ENCODE measurements around the gene TMEM88.
A peak's percentile ranks its signal among the peaks of the same experiment; 100 is the strongest.

TMEM88 gene

DNA sequence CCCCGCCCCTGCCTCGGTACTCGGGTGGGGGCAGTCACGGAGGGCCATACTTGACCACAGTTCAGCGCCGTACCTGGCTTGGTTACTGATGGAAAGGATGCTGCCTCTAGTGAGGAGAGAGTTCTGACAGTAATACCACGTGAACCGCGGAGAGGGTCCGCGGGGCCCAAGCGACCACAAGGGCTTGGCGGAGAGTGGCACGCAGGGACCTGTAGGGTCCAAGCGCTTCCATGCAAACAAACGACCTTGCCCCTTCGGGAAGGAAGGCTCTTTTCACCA is 11.7 kb upstream of the TMEM88 start:
- Mint-ChIP-seq H3K4me3 (peak overlapping the region; percentile 93 to 100), H3K9me3 (no peaks in the 10 kb centered on the region), H3K27me3 (no peaks in the 10 kb centered on the region), H3K27ac (peak overlapping the region; percentile 100), H3K36me3 (ENCODE audit: insufficient read depth) (peaks cover 90% of the 10 kb centered on the region), H3K4me1 (ENCODE audit: low read depth in 2 of 2) (peaks cover 56 to 59% of the 10 kb centered on the region in 2 donors)
- ATAC-seq (replicated peaks) (no peak), DNase-seq (no peak)

DNA sequence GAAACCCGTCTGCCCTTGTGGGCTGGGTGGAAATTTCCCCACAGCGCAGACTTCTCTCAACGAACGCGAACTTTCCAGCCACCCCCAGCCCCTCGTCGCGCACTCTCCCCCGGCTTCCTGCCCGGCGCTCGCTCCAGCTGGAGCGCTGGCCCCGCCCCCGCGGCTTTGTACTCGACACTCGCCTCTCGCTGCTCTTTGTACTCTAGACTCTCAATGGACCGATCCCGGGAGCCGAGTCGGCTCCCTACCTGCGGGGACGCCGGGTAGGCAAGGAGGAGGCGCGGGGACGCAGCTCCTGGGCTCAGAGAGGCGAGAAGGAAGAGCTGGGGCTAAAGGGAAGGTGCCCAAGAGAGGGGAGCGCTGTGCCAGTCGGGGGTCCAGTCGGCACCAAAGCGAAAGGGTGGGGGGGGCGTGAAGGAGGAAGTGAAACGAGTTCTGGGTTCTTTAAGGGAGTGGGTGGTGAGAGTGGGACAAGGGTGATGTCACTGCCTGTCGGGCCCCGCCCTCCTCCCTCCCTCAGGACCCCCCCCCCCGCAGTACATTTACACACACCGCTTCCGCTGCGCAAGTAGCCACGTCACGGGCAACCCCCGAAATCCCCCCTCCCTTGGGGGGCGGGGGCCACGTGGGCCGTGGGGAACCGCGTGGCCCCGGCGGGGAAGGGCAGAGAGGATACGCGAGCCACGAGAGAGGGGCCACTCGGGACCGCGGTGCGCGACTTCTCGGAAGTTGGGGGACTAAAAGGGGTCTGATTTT is 11.2 kb upstream of the TMEM88 start:
- Mint-ChIP-seq H3K4me3 (peak overlapping the region; percentile 93 to 100), H3K36me3 (ENCODE audit: insufficient read depth) (peaks cover 91% of the 10 kb centered on the region), H3K27ac (peak overlapping the region; percentile 100), H3K27me3 (no peaks in the 10 kb centered on the region), H3K9me3 (no peaks in the 10 kb centered on the region), H3K4me1 (ENCODE audit: low read depth in 2 of 2) (peaks cover 52 to 54% of the 10 kb centered on the region in 2 donors)
- DNase-seq (peak; percentile 92 to 93 (median 92)), ATAC-seq (replicated peaks) (peak; percentile 28)

DNA sequence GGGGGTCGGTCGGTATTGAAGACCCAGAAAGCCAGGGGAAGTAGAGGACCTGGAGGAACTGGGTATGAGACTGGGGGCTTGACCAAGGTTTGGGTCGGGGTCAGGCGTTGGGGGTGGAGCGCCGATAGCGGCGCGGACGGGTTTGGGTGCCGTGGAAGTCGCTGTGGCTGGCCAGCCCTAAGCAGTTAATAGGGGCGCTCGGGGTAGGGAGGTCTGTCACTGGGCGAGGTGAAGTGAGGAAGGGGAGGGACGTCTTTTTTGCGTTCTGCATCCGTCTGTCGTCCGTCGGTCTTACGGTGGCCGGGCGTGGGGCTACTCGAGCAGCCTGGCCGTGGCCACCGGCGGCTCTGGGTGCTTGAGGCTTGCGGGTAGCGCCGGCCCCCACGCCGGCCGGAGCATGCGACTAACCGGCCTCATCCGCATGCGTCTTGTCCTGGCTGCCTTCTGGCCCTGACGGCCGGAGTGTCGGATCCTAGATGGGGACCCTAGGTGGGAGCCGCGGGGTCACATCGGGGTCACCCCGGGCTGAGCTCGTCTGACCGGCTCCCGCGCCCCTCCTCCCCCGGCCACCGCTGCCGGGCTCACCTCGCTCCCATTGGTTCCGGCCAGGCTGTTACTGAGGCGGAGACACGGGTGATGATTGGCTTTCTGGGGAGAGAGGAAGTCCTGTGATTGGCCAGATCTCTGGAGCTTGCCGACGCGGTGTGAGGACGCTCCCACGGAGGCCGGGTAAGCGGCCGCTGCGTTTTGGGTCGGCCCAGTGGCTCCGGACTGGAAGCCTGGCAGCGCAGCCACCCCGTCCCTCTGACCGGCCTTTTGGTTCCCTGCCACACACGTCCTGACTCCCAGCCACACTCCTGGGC is 10.3 kb upstream of the TMEM88 start:
- Mint-ChIP-seq H3K4me3 (peak overlapping the region; percentile 93 to 100), H3K4me1 (ENCODE audit: low read depth in 2 of 2) (peaks cover 46 to 48% of the 10 kb centered on the region in 2 donors), H3K36me3 (ENCODE audit: insufficient read depth) (peaks cover 96% of the 10 kb centered on the region), H3K27ac (peak overlapping the region; percentile 100), H3K9me3 (no peaks in the 10 kb centered on the region), H3K27me3 (no peaks in the 10 kb centered on the region)
- ATAC-seq (replicated peaks) (peak; percentile 20), DNase-seq (peak; percentile 75 to 81 (median 78))

DNA sequence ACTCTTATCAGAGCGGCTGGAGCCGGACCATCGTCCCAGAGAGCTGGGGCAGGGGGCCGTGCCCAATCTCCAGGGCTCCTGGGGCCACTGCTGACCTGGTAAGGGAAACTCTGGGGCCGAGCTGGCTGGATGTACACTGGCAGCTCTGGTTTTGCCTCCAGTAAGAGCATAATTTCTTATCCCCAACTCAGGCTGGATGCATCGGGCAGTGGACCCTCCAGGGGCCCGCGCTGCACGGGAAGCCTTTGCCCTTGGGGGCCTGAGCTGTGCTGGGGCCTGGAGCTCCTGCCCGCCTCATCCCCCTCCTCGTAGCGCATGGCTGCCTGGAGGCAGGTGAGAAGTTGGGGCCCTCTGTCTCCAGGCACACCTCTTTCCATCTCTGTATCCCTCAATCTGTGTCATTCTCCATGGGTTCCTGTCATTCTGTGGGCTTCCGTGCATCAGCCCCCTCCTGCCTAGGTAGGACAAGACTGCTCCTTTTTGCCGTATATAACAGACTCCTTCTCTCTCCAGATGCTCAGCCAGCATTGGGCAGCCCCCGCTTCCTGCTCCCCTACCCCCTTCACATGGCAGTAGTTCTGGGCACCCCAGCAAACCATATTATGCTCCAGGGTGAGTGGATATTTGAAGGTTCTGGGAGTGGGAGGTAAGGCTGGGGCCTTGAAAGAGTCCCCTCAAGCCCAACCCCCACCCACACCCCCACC is 9.4 kb upstream of the TMEM88 start:
- peak overlapping the region; percentile 100 for H3K27ac Mint-ChIP-seq
- H3K36me3 Mint-ChIP-seq (ENCODE audit: insufficient read depth) = peaks cover 97% of the 10 kb centered on the region
- no peaks in the 10 kb centered on the region for H3K9me3 Mint-ChIP-seq
- H3K27me3 Mint-ChIP-seq = no peaks in the 10 kb centered on the region
- ATAC-seq (replicated peaks) = no peak
- H3K4me3 Mint-ChIP-seq = peak overlapping the region; percentile 93 to 100
- peaks cover 39 to 43% of the 10 kb centered on the region in 2 donors for H3K4me1 Mint-ChIP-seq (ENCODE audit: low read depth in 2 of 2)
- no peak for DNase-seq

DNA sequence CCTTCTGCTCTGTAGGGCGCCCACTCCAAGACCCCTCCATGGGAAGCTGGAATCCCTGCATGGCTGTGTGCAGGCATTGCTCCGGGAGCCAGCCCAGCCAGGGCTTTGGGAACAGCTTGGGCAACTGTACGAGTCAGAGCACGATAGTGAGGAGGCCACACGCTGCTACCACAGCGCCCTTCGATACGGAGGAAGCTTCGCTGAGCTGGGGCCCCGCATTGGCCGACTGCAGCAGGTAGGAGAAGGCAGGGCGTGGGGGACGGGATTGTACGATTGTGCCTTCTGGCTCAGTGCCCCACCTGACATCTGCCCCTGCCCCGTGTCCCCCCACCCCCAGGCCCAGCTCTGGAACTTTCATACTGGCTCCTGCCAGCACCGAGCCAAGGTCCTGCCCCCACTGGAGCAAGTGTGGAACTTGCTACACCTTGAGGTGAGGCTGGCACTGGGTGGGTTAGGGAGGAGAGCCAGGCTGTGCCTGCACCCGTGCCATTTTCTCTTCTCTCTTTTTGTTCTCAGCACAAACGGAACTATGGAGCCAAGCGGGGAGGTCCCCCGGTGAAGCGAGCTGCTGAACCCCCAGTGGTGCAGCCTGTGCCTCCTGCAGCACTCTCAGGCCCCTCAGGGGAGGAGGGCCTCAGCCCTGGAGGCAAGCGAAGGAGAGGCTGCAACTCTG is 8.7 kb upstream of the TMEM88 start:
- no peak for DNase-seq
- no peaks in the 10 kb centered on the region for H3K27me3 Mint-ChIP-seq

DNA sequence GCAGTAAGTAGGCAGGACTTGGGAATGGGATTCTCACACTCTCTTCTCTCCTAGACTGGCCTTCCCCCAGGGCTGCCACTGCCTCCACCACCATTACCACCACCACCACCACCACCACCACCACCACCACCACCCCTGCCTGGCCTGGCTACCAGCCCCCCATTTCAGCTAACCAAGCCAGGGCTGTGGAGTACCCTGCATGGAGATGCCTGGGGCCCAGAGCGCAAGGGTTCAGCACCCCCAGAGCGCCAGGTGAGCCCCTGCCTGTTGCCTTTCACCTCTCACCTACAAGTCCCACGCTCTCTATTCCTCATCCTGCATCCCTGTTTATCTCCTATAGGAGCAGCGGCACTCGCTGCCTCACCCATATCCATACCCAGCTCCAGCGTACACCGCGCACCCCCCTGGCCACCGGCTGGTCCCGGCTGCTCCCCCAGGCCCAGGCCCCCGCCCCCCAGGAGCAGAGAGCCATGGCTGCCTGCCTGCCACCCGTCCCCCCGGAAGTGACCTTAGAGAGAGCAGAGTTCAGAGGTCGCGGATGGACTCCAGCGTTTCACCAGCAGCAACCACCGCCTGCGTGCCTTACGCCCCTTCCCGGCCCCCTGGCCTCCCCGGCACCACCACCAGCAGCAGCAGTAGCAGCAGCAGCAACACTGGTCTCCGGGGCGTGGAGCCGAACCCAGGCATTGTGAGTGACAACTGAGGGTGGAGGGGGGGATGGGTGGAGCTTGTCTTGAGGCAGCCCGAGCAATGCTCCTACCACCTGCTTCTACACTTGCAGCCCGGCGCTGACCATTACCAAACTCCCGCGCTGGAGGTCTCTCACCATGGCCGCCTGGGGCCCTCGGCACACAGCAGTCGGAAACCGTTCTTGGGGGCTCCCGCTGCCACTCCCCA is 7.9 kb upstream of the TMEM88 start:
- Mint-ChIP-seq H3K27me3 (no peaks in the 10 kb centered on the region), H3K4me1 (ENCODE audit: low read depth in 2 of 2) (peaks cover 29 to 43% of the 10 kb centered on the region in 2 donors), H3K36me3 (ENCODE audit: insufficient read depth) (peaks cover 97% of the 10 kb centered on the region), H3K4me3 (peak overlapping the region; percentile 8 to 93), H3K9me3 (no peaks in the 10 kb centered on the region), H3K27ac (peak overlapping the region; percentile 73 to 95)
- no peak for DNase-seq
- no peak for ATAC-seq (replicated peaks)

More for the DNA sequence above, 8.7 kb upstream of the TMEM88 start:
- H3K27ac Mint-ChIP-seq = peak overlapping the region; percentile 73 to 100
- H3K4me1 Mint-ChIP-seq (ENCODE audit: low read depth in 2 of 2) = peaks cover 36 to 41% of the 10 kb centered on the region in 2 donors
- H3K9me3 Mint-ChIP-seq = no peaks in the 10 kb centered on the region
- ATAC-seq (replicated peaks) = no peak
- peak overlapping the region in 1 of 2 donors; percentile 93 for H3K4me3 Mint-ChIP-seq
- H3K36me3 Mint-ChIP-seq (ENCODE audit: insufficient read depth) = peaks cover 97% of the 10 kb centered on the region

DNA sequence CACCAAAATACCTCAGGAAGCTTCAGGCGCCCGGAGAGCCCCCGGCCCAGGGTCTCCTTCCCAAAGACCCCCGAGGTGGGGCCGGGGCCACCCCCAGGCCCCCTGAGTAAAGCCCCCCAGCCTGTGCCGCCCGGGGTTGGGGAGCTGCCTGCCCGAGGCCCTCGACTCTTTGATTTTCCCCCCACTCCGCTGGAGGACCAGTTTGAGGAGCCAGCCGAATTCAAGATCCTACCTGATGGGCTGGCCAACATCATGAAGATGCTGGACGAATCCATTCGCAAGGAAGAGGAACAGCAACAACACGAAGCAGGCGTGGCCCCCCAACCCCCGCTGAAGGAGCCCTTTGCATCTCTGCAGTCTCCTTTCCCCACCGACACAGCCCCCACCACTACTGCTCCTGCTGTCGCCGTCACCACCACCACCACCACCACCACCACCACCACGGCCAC is 6.7 kb upstream of the TMEM88 start:
- peak overlapping the region in 1 of 2 donors; percentile 21 for H3K4me3 Mint-ChIP-seq

DNA sequence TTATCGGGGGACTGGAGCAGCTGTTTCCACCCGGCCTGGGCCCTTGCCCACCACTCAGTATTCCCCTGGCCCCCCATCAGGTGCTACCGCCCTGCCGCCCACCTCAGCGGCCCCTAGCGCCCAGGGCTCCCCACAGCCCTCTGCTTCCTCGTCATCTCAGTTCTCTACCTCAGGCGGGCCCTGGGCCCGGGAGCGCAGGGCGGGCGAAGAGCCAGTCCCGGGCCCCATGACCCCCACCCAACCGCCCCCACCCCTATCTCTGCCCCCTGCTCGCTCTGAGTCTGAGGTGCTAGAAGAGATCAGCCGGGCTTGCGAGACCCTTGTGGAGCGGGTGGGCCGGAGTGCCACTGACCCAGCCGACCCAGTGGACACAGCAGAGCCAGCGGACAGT is 6.1 kb upstream of the TMEM88 start:
- ATAC-seq (replicated peaks) (no peak), DNase-seq (no peak)
- no peaks in the 10 kb centered on the region for H3K27me3 Mint-ChIP-seq
- peaks cover 15 to 28% of the 10 kb centered on the region in 2 donors for H3K4me1 Mint-ChIP-seq (ENCODE audit: low read depth in 2 of 2)
- peaks cover 92% of the 10 kb centered on the region for H3K36me3 Mint-ChIP-seq (ENCODE audit: insufficient read depth)
- H3K4me3 Mint-ChIP-seq = no peak overlapping the region
- no peaks in the 10 kb centered on the region for H3K9me3 Mint-ChIP-seq
- H3K27ac Mint-ChIP-seq = peak overlapping the region in 1 of 2 donors; percentile 95

More for the DNA sequence above, 6.7 kb upstream of the TMEM88 start:
- H3K27me3 Mint-ChIP-seq = no peaks in the 10 kb centered on the region
- H3K9me3 Mint-ChIP-seq = no peaks in the 10 kb centered on the region
- ATAC-seq (replicated peaks) = no peak
- peaks cover 97% of the 10 kb centered on the region for H3K36me3 Mint-ChIP-seq (ENCODE audit: insufficient read depth)
- H3K27ac Mint-ChIP-seq = peak overlapping the region in 1 of 2 donors; percentile 95
- no peak for DNase-seq
- peaks cover 19 to 34% of the 10 kb centered on the region in 2 donors for H3K4me1 Mint-ChIP-seq (ENCODE audit: low read depth in 2 of 2)

DNA sequence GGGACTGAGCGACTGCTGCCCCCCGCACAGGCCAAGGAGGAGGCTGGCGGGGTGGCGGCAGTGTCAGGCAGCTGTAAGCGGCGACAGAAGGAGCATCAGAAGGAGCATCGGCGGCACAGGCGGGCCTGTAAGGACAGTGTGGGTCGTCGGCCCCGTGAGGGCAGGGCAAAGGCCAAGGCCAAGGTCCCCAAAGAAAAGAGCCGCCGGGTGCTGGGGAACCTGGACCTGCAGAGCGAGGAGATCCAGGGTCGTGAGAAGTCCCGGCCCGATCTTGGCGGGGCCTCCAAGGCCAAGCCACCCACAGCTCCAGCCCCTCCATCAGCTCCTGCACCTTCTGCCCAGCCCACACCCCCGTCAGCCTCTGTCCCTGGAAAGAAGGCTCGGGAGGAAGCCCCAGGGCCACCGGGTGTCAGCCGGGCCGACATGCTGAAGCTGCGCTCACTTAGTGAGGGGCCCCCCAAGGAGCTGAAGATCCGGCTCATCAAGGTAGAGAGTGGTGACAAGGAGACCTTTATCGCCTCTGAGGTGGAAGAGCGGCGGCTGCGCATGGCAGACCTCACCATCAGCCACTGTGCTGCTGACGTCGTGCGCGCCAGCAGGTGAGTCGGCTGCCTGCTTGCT is 5.6 kb upstream of the TMEM88 start:
- H3K9me3 Mint-ChIP-seq = no peaks in the 10 kb centered on the region
- H3K4me1 Mint-ChIP-seq (ENCODE audit: low read depth in 2 of 2) = peaks cover 10 to 23% of the 10 kb centered on the region in 2 donors
- ATAC-seq (replicated peaks) (no peak), DNase-seq (no peak)
- no peaks in the 10 kb centered on the region for H3K27me3 Mint-ChIP-seq
- peaks cover 87% of the 10 kb centered on the region for H3K36me3 Mint-ChIP-seq (ENCODE audit: insufficient read depth)
- peak overlapping the region in 1 of 2 donors; percentile 14 for H3K4me3 Mint-ChIP-seq
- peak overlapping the region in 1 of 2 donors; percentile 95 for H3K27ac Mint-ChIP-seq

DNA sequence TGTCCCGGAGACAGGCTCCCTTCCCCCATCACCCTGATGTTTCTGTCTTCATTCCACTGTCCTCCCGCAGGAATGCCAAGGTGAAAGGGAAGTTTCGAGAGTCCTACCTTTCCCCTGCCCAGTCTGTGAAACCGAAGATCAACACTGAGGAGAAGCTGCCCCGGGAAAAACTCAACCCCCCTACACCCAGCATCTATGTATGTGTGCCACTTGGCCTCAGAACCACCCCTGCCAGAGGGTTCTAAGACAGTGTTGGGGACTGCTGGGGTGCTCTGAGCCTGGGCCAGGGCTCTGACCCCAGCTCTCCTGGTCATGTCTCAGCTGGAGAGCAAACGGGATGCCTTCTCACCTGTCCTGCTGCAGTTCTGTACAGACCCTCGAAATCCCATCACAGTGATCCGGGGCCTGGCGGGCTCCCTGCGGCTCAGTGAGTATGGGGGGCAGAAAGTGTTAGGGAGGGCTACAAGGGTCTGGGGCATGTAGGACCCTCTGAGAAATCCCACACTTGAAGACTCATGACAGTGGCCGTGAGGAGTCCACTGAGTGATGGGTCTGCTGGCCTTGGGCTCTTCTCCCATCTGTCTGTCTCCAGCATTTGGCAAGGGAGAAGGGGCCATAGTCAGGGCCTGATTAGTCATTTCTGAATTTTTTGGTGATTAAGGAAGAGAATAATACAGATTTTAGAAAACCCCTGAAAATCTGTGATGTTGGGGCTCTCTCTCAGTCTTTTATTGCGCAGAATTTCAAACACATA is 4.9 kb upstream of the TMEM88 start:
- no peak for ATAC-seq (replicated peaks)
- H3K4me1 Mint-ChIP-seq (ENCODE audit: low read depth in 2 of 2) = peaks cover 7 to 20% of the 10 kb centered on the region in 2 donors
- no peak for DNase-seq
- peaks cover 80% of the 10 kb centered on the region for H3K36me3 Mint-ChIP-seq (ENCODE audit: insufficient read depth)
- peak overlapping the region in 1 of 2 donors; percentile 95 for H3K27ac Mint-ChIP-seq
- peak overlapping the region in 1 of 2 donors; percentile 79 for H3K4me3 Mint-ChIP-seq
- no peaks in the 10 kb centered on the region for H3K27me3 Mint-ChIP-seq
- H3K9me3 Mint-ChIP-seq = no peaks in the 10 kb centered on the region

DNA sequence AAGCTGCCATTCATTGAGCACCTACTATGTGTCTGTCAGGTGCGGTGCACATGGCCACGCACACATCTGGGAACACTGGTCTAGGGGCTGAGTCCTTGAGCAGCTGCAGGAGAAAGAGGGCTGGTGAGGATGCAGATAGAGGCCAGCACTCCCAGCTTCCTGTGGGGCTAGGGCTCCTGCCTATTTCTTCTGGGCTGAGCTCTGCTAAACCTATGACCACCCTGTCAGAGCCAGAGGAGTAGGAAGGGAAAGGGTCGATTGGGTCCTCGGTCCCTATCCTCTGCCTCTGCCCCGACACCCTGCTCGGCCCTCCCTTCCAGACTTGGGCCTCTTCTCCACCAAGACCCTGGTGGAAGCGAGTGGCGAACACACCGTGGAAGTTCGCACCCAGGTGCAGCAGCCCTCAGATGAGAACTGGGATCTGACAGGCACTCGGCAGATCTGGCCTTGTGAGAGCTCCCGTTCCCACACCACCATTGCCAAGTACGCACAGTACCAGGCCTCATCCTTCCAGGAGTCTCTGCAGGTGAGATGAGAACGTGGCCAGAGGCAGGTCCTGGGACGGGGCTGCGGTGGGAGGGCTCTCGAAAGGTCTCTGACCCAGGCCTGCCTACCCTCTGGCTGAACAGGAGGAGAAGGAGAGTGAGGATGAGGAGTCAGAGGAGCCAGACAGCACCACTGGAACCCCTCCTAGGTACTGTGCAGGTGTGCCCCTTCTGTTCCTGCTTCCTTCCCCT is 4.0 kb upstream of the TMEM88 start:
- ATAC-seq (replicated peaks) = peak; percentile 4
- no peaks in the 10 kb centered on the region for H3K9me3 Mint-ChIP-seq
- peaks cover 71% of the 10 kb centered on the region for H3K36me3 Mint-ChIP-seq (ENCODE audit: insufficient read depth)

More for the DNA sequence above, 4.0 kb upstream of the TMEM88 start:
- DNase-seq = no peak
- H3K4me3 Mint-ChIP-seq = peak overlapping the region; percentile 72 to 79
- no peaks in the 10 kb centered on the region for H3K27me3 Mint-ChIP-seq
- H3K4me1 Mint-ChIP-seq (ENCODE audit: low read depth in 2 of 2) = peaks cover 7 to 15% of the 10 kb centered on the region in 2 donors
- peak overlapping the region in 1 of 2 donors; percentile 95 for H3K27ac Mint-ChIP-seq

All from effector memory CD8-positive, alpha-beta T cell (primary cell).